Activated CD4-positive, alpha-beta T cell treated with anti-CD3 and anti-CD28 coated beads, Interleukin-2, amount 10 ng/mL, durations not matched to agents 24 days and 14 days (primary cell): ENCODE data around the gene USP4. TPM values are rescaled to one million over a fixed set of nuclear protein-coding genes. Genes with fewer than 3 reads are reported as not detected.

ENCODE experiments used
- DNase-seq: peaks from one replicate; pipeline ENCODE4 v3.0.0; 2022
- H3K27ac Mint-ChIP-seq: one replicate; pipeline ENCODE4 v1.8.0; 2022; ENCODE audit warnings: mild to moderate bottlenecking, mixed read lengths
- H3K27me3 Mint-ChIP-seq: one replicate; pipeline ENCODE4 v1.8.0; 2022; ENCODE audit warnings: mixed read lengths
- H3K36me3 Mint-ChIP-seq: one replicate; pipeline ENCODE4 v1.8.0; 2022; ENCODE audit warnings: low read depth, mild to moderate bottlenecking, mixed read lengths
- H3K4me1 Mint-ChIP-seq: one replicate; pipeline ENCODE4 v1.8.0; 2021; ENCODE audit warnings: mixed read lengths
- H3K4me3 Mint-ChIP-seq: one replicate; pipeline ENCODE4 v1.8.0; 2022; ENCODE audit warnings: mild to moderate bottlenecking, moderate library complexity, mixed read lengths
- H3K9me3 Mint-ChIP-seq: one replicate; pipeline ENCODE4 v1.8.0; 2021; ENCODE audit warnings: mixed read lengths
- intact Hi-C: fragments of 100-400 bp; cut with micrococcal nuclease; formaldehyde crosslinking; loops from one replicate; pipeline ENCODE4 v1.15.1; 2023
- total RNA-seq: library from RNA; stranded (reverse); gene quantifications from 2 replicates; pipeline ENCODE4 v1.2.3, GENCODE V29; 2022

Gene USP4
- total RNA-seq: 94.0 and 96.9 TPM in 2 replicates

GRCh38 chr3:49339941-49340800 lies at the start of gene USP4:
Gene USP4 (minus strand): TSS chr3:49340053. CDS start chr3:49340024, 29 bp downstream.
- H3K27me3 Mint-ChIP-seq: no peaks in the 10 kb centered on the region
- H3K27ac Mint-ChIP-seq: peak within 1 kb of the TSS; percentile 98
- no peaks in the 10 kb centered on the region for H3K9me3 Mint-ChIP-seq
- peaks cover 43% of the 10 kb centered on the region for H3K4me1 Mint-ChIP-seq
- H3K36me3 Mint-ChIP-seq: peaks cover 17% of the 10 kb centered on the region
- peak; percentile 98 for DNase-seq
- peak within 1 kb of the TSS; percentile 97 for H3K4me3 Mint-ChIP-seq
- intact Hi-C loops: loop anchor here (1.0 to 10.0 kb wide), 9 partner anchors 18 to 246 kb away; partner anchors contain the start of genes C3orf62, CCDC71, DAG1 and GPX1

DNA sequence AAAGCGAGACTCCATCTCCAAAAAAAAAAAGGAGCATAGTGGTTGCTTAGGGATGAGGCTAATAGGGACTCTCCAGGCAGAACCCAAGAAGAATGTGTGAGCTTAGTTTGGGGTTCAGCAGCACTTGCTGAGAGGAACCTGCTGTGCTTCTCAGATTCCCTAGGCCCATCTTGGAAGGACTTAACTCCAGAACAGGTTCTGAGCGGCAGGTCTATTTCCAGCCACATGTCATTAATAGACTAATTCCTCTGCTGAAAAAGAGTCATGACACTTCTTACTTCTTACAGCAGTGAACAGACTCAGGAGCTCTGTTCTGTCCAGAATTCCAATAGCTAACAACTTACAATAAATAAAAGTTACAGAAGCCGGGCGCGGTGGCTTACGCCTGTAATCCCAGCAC lies 49.4 kb upstream of the USP4 start:
- H3K36me3 Mint-ChIP-seq: peaks cover 26% of the 10 kb centered on the region
- peaks cover 21% of the 10 kb centered on the region for H3K4me1 Mint-ChIP-seq
- H3K27me3 Mint-ChIP-seq: no peaks in the 10 kb centered on the region
- no peak overlapping the region for H3K27ac Mint-ChIP-seq
- DNase-seq: no peak
- intact Hi-C loops: no loop called here
- no peaks in the 10 kb centered on the region for H3K9me3 Mint-ChIP-seq
- no peak overlapping the region for H3K4me3 Mint-ChIP-seq

DNA sequence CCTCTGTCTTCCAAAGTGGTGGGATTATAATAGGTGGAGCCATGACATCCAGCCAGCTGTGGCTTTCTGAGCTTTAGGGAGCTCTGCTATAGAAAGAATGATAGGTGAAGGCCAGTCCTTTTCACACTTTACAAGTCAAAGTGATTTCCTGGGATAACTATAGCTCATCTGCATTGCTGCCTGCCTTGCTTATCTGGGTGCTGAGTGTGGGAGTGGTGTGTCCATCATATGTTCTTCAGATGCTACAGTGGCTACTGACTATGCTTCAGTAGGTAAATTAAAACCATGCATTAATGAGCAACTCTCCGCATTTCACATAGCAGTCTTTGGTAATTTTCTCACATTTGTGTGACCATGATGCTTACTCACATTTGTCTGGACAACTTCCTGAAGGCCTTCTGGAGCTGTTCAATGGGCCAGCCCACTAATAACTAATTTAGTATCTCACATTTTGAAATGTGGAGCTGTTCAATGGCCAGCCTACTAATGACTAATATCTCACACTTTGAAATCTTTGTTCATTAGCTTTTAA lies 48.5 kb upstream of the USP4 start:
- H3K4me1 Mint-ChIP-seq: peaks cover 24% of the 10 kb centered on the region
- H3K27ac Mint-ChIP-seq: peak overlapping the region; percentile 48
- no peak overlapping the region for H3K4me3 Mint-ChIP-seq

GRCh38 chr3:49387721-49388120 lies 47.9 kb upstream of the USP4 start:
- H3K27me3 Mint-ChIP-seq: no peaks in the 10 kb centered on the region

More for the DNA sequence above, 48.5 kb upstream of the USP4 start:
- no peak for DNase-seq
- H3K36me3 Mint-ChIP-seq: peaks cover 32% of the 10 kb centered on the region
- no peaks in the 10 kb centered on the region for H3K27me3 Mint-ChIP-seq
- H3K9me3 Mint-ChIP-seq: no peaks in the 10 kb centered on the region
- intact Hi-C loops: no loop called here

DNA sequence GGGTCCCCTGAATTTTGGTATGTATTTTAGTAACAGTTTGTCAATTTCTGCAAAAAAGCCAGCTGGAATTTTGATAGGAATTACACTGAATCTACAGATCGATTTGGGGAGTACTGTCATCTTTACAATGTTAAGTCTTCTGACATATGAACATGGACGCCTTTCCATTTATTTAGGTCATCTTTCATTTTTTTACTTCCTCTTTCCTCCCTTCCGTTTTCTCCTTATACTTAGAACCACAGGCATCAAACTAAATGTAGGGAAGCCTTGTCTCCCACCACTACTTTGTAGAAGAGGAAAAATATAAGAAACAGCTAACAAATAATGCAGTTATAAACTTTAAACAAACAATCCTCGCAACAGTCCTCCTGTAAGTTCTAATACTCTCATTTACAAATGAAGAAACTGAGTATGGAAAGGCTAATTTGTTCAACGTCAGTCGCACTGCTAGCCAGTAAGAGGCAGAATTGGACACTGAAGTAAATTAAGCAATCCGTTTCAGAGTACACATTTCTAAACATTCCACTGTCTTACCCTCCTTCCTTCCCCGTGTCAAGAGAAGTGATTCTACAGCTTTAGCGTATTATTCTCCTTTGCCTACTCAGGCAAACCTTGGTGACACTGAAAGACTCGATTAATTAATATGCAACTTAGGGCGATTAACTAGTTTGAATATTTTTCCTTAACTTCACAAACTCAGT lies 46.4 kb upstream of the USP4 start:
- intact Hi-C loops: no loop called here
- Mint-ChIP-seq H3K4me1 (peaks cover 19% of the 10 kb centered on the region), H3K27me3 (no peaks in the 10 kb centered on the region), H3K36me3 (peaks cover 28% of the 10 kb centered on the region), H3K27ac (no peak overlapping the region), H3K4me3 (no peak overlapping the region), H3K9me3 (no peaks in the 10 kb centered on the region)
- DNase-seq: no peak

More at GRCh38 chr3:49387721-49388120, 47.9 kb upstream of the USP4 start:
- H3K36me3 Mint-ChIP-seq: peaks cover 31% of the 10 kb centered on the region
- DNase-seq: no peak
- H3K4me1 Mint-ChIP-seq: peaks cover 21% of the 10 kb centered on the region
- H3K9me3 Mint-ChIP-seq: no peaks in the 10 kb centered on the region
- H3K27ac Mint-ChIP-seq: peak overlapping the region; percentile 10
- no peak overlapping the region for H3K4me3 Mint-ChIP-seq
- intact Hi-C loops: no loop called here

DNA sequence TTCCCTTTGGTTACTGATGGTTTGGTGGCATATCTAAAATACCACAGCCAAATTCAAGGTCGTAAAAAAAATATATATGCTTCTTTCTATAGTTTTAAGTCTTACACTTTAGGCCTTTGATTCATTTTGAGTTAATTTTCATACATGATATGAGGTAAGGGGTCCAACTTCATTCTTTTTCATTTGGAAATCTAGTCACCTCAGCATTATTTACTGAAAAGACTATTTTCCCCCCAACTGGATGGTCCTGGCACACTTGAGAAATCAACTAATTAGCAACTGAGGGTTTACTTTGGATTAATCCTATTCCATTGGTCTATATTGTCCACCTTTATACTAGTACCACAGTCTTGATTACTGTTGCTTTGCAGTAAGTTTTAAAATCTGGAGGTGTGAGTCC lies 45.8 kb upstream of the USP4 start:
- Mint-ChIP-seq H3K4me1 (peaks cover 19% of the 10 kb centered on the region), H3K9me3 (no peaks in the 10 kb centered on the region), H3K27ac (no peak overlapping the region), H3K36me3 (peaks cover 28% of the 10 kb centered on the region), H3K27me3 (no peaks in the 10 kb centered on the region), H3K4me3 (no peak overlapping the region)
- intact Hi-C loops: no loop called here
- no peak for DNase-seq

- no peaks in the 10 kb centered on the region for H3K9me3 Mint-ChIP-seq
- intact Hi-C loops: no loop called here
- H3K4me1 Mint-ChIP-seq: peaks cover 24% of the 10 kb centered on the region
- no peaks in the 10 kb centered on the region for H3K27me3 Mint-ChIP-seq
- H3K4me3 Mint-ChIP-seq: no peak overlapping the region
- DNase-seq: no peak
- H3K36me3 Mint-ChIP-seq: peaks cover 31% of the 10 kb centered on the region
- H3K27ac Mint-ChIP-seq: peak overlapping the region; percentile 2
Measured at GRCh38 chr3:49383387-49383786, 43.5 kb upstream of the USP4 start.

DNA sequence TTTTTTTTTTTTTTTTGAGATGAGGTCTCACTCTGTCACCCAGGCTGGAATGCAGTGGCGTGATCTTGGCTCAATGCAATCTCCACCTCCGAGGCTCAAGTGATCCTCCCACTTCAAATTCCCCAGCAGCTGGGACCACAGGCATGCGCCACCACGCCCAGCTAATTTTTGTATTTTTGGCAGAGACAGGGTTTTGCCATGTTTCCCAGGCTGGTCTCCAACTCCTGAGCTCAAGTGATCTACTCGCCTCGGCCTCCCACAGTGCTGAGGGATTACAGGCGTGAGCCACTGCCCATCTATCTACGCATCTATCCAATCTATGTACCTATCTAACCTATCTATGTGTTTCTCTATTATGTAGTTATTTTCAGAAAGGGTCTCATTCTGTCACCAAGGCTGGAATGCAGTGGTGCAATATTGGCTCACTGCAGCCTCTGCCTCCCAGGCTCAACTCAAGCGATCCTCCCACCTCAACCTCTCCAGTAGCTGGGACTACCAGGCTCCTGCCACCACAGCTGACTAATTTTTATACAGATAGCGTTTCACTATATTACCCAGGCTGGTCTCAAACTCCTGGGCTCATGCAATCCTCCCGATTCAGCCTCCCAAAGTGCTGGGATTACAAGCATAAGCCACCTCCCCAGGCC lies 38.5 kb upstream of the USP4 start:
- peak overlapping the region; percentile 74 for H3K27ac Mint-ChIP-seq
- no peak for DNase-seq
- peaks cover 42% of the 10 kb centered on the region for H3K36me3 Mint-ChIP-seq
- no peaks in the 10 kb centered on the region for H3K27me3 Mint-ChIP-seq
- H3K4me1 Mint-ChIP-seq: peaks cover 24% of the 10 kb centered on the region
- peak overlapping the region; percentile 37 for H3K4me3 Mint-ChIP-seq
- intact Hi-C loops: no loop called here
- no peaks in the 10 kb centered on the region for H3K9me3 Mint-ChIP-seq

GRCh38 chr3:49377483-49377882 lies 37.6 kb upstream of the USP4 start:
- intact Hi-C loops: no loop called here
- peak; percentile 80 for DNase-seq
- H3K27me3 Mint-ChIP-seq: no peaks in the 10 kb centered on the region
- H3K4me1 Mint-ChIP-seq: peaks cover 26% of the 10 kb centered on the region
- no peak overlapping the region for H3K4me3 Mint-ChIP-seq
- H3K9me3 Mint-ChIP-seq: no peaks in the 10 kb centered on the region
- peak overlapping the region; percentile 70 for H3K27ac Mint-ChIP-seq
- H3K36me3 Mint-ChIP-seq: peaks cover 49% of the 10 kb centered on the region

DNA sequence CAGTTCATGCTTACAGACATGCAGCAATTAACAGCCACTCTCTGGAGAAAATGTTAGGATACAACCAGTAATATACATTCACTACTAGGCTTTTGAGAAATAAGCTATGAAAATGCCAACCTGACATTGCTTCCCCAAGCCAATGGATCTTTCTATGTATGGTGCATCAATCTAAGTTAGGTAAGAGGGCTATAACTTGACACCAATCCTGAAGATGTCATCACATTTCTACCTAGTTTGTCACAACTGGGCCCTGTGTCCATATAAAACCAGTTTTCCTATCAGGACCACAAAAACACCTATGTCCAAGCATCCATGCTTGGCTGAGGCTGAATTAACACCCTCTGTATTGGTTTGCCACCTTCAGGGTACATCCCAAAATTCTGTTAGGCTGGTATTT lies 32.1 kb upstream of the USP4 start:
- no peaks in the 10 kb centered on the region for H3K9me3 Mint-ChIP-seq
- H3K4me3 Mint-ChIP-seq: no peak overlapping the region
- peaks cover 68% of the 10 kb centered on the region for H3K36me3 Mint-ChIP-seq
- intact Hi-C loops: no loop called here
- DNase-seq: no peak
- H3K4me1 Mint-ChIP-seq: peaks cover 18% of the 10 kb centered on the region
- H3K27ac Mint-ChIP-seq: no peak overlapping the region
- no peaks in the 10 kb centered on the region for H3K27me3 Mint-ChIP-seq

- H3K4me3 Mint-ChIP-seq: no peak overlapping the region
- H3K9me3 Mint-ChIP-seq: no peaks in the 10 kb centered on the region
- no peaks in the 10 kb centered on the region for H3K27me3 Mint-ChIP-seq
- peak overlapping the region; percentile 52 for H3K27ac Mint-ChIP-seq
- no peak for DNase-seq
- intact Hi-C loops: no loop called here
- H3K4me1 Mint-ChIP-seq: peaks cover 21% of the 10 kb centered on the region
- H3K36me3 Mint-ChIP-seq: peaks cover 77% of the 10 kb centered on the region
Measured at GRCh38 chr3:49370585-49371290, 30.9 kb upstream of the USP4 start.

- no peak for DNase-seq
- peaks cover 16% of the 10 kb centered on the region for H3K4me1 Mint-ChIP-seq
- peaks cover 57% of the 10 kb centered on the region for H3K36me3 Mint-ChIP-seq
- intact Hi-C loops: no loop called here
- no peaks in the 10 kb centered on the region for H3K9me3 Mint-ChIP-seq
- no peak overlapping the region for H3K4me3 Mint-ChIP-seq
- peak overlapping the region; percentile 72 for H3K27ac Mint-ChIP-seq
- no peaks in the 10 kb centered on the region for H3K27me3 Mint-ChIP-seq
Measured at GRCh38 chr3:49362561-49362960, 22.7 kb upstream of the USP4 start.

GRCh38 chr3:49359623-49360022 lies 19.8 kb upstream of the USP4 start:
- intact Hi-C loops: loop anchor here (5.0 kb wide), 3 partner anchors 68 to 267 kb away; partner anchors contain the start of genes C3orf62, NICN1 and QRICH1
- H3K27me3 Mint-ChIP-seq: no peaks in the 10 kb centered on the region
- no peaks in the 10 kb centered on the region for H3K9me3 Mint-ChIP-seq
- H3K4me3 Mint-ChIP-seq: peak overlapping the region; percentile 95
- H3K4me1 Mint-ChIP-seq: peaks cover 21% of the 10 kb centered on the region
- peak overlapping the region; percentile 91 for H3K27ac Mint-ChIP-seq
- H3K36me3 Mint-ChIP-seq: peaks cover 60% of the 10 kb centered on the region
- no peak for DNase-seq
